HAP-1 (cell line): ENCODE data around the gene MAN1A1.

Source experiments
- DNase-seq, 2 experiments: peaks; one replicate each; pipeline ENCODE4 v3.0.0-alpha.2; 2016 to 2020; ENCODE audit warnings: low spot score in 2 of 2
- H3K27me3 ChIP-seq: fragments of 250-450 bp; sonication (Bioruptor Pico); 2 replicates; pipeline ENCODE4 v1.5.1; 2020; ENCODE audit warnings: low read depth, mild to moderate bottlenecking, moderate library complexity
- H3K36me3 ChIP-seq: fragments of 250-450 bp; sonication (Bioruptor Pico); replicated peaks from 2 replicates; pipeline ENCODE4 v1.5.1; 2020; ENCODE audit warnings: mild to moderate bottlenecking
- H3K4me1 ChIP-seq: fragments of 250-450 bp; sonication (Bioruptor Pico); 2 replicates; pipeline ENCODE4 v1.5.1; 2020; ENCODE audit warnings: mild to moderate bottlenecking
- H3K4me3 ChIP-seq: fragments of 250-450 bp; sonication (Bioruptor Pico); 2 replicates; pipeline ENCODE4 v1.5.1; 2020; ENCODE audit warnings: mild to moderate bottlenecking, moderate library complexity
- H3K9me3 ChIP-seq: fragments of 250-450 bp; sonication (Bioruptor Pico); 2 replicates; pipeline ENCODE4 v1.5.1; 2020; ENCODE audit warnings: mild to moderate bottlenecking, moderate library complexity
- in situ Hi-C: fragments of 300-500 bp; cut with MboI; formaldehyde crosslinking; loops from 3 replicates; pipeline ENCODE4 v1.14.3; 2020; ENCODE audit warnings: low sequenced_read_pairs, inconsistent platforms, mixed read lengths

MAN1A1 gene

GRCh38 chr6:119277052-119277451, 72.5 kb downstream of the MAN1A1 start:
- in situ Hi-C loops, result no loop called here
- Histone ChIP-seq H3K36me3 (no peaks in the 10 kb centered on the region), H3K27me3 (no peaks in the 10 kb centered on the region), H3K4me1 (no peaks in the 10 kb centered on the region), H3K4me3 (no peak overlapping the region), H3K9me3 (no peaks in the 10 kb centered on the region)
- DNase-seq, result no peak

GRCh38 chr6:119276211-119276610, 73.3 kb downstream of the MAN1A1 start:
- in situ Hi-C loops, result no loop called here
- Histone ChIP-seq H3K4me1 (no peaks in the 10 kb centered on the region), H3K9me3 (no peaks in the 10 kb centered on the region; the same call in 1 of the 2 replicates), H3K27me3 (no peaks in the 10 kb centered on the region), H3K36me3 (no peaks in the 10 kb centered on the region), H3K4me3 (no peak overlapping the region)
- no peak for DNase-seq

- Histone ChIP-seq H3K9me3 (peaks cover 5% of the 10 kb centered on the region; the same call in 1 of the 2 replicates), H3K27me3 (no peaks in the 10 kb centered on the region), H3K4me3 (no peak overlapping the region), H3K4me1 (no peaks in the 10 kb centered on the region), H3K36me3 (no peaks in the 10 kb centered on the region)
- in situ Hi-C loops, result no loop called here
- no peak for DNase-seq
Observed at GRCh38 chr6:119274197-119274595, 75.4 kb downstream of the MAN1A1 start.

GRCh38 chr6:119273272-119274196, 76.0 kb downstream of the MAN1A1 start:
- Histone ChIP-seq H3K4me1 (no peaks in the 10 kb centered on the region), H3K27me3 (no peaks in the 10 kb centered on the region), H3K4me3 (no peak overlapping the region), H3K9me3 (peaks cover 5% of the 10 kb centered on the region; the same call in 1 of the 2 replicates), H3K36me3 (no peaks in the 10 kb centered on the region)
- DNase-seq, result no peak
- in situ Hi-C loops, result no loop called here

- in situ Hi-C loops, result no loop called here
Observed at GRCh38 chr6:119270545-119270944, 79.0 kb downstream of the MAN1A1 start.

GRCh38 chr6:119269266-119270103, 80.1 kb downstream of the MAN1A1 start:
- H3K4me1 ChIP-seq, result peaks cover 4% of the 10 kb centered on the region; the same call in 1 of the 2 replicates
- no peaks in the 10 kb centered on the region for H3K27me3 ChIP-seq
- no peak for DNase-seq
- H3K36me3 ChIP-seq, result no peaks in the 10 kb centered on the region
- H3K4me3 ChIP-seq, result no peak overlapping the region
- H3K9me3 ChIP-seq, result peaks cover 5% of the 10 kb centered on the region; the same call in 1 of the 2 replicates
- in situ Hi-C loops, result no loop called here

More at GRCh38 chr6:119270545-119270944, 79.0 kb downstream of the MAN1A1 start:
- DNase-seq, result no peak
- Histone ChIP-seq H3K36me3 (no peaks in the 10 kb centered on the region), H3K27me3 (no peaks in the 10 kb centered on the region), H3K4me3 (no peak overlapping the region), H3K4me1 (no peaks in the 10 kb centered on the region), H3K9me3 (peaks cover 5% of the 10 kb centered on the region; the same call in 1 of the 2 replicates)

- Histone ChIP-seq H3K36me3 (no peaks in the 10 kb centered on the region), H3K27me3 (no peaks in the 10 kb centered on the region), H3K4me1 (peaks cover 7% of the 10 kb centered on the region; the same call in 1 of the 2 replicates), H3K4me3 (no peak overlapping the region), H3K9me3 (peaks cover 5% of the 10 kb centered on the region; the same call in 1 of the 2 replicates)
- in situ Hi-C loops, result no loop called here
- no peak for DNase-seq
Observed at GRCh38 chr6:119267126-119267905, 82.2 kb downstream of the MAN1A1 start.

- DNase-seq, result no peak
- in situ Hi-C loops, result no loop called here
- no peaks in the 10 kb centered on the region for H3K36me3 ChIP-seq
- H3K27me3 ChIP-seq, result no peaks in the 10 kb centered on the region
- H3K9me3 ChIP-seq, result no peaks in the 10 kb centered on the region
- peaks cover 7% of the 10 kb centered on the region; the same call in 1 of the 2 replicates for H3K4me1 ChIP-seq
- H3K4me3 ChIP-seq, result no peak overlapping the region
Observed at GRCh38 chr6:119264854-119265397, 84.6 kb downstream of the MAN1A1 start.

GRCh38 chr6:119262612-119263011, 86.9 kb downstream of the MAN1A1 start:
- peaks cover 7% of the 10 kb centered on the region; the same call in 1 of the 2 replicates for H3K4me1 ChIP-seq
- in situ Hi-C loops, result no loop called here
- DNase-seq, result no peak

GRCh38 chr6:119261944-119262284, 87.6 kb downstream of the MAN1A1 start:
- Histone ChIP-seq H3K36me3 (no peaks in the 10 kb centered on the region), H3K4me1 (peaks cover 7% of the 10 kb centered on the region; the same call in 1 of the 2 replicates), H3K9me3 (no peaks in the 10 kb centered on the region), H3K4me3 (no peak overlapping the region), H3K27me3 (no peaks in the 10 kb centered on the region)
- DNase-seq, result no peak
- in situ Hi-C loops, result no loop called here

More at GRCh38 chr6:119262612-119263011, 86.9 kb downstream of the MAN1A1 start:
- Histone ChIP-seq H3K4me3 (no peak overlapping the region), H3K9me3 (no peaks in the 10 kb centered on the region), H3K36me3 (no peaks in the 10 kb centered on the region), H3K27me3 (no peaks in the 10 kb centered on the region)

- no peak for DNase-seq
- no peaks in the 10 kb centered on the region for H3K9me3 ChIP-seq
- H3K27me3 ChIP-seq, result no peaks in the 10 kb centered on the region
- H3K4me3 ChIP-seq, result no peak overlapping the region
- in situ Hi-C loops, result no loop called here
- no peaks in the 10 kb centered on the region for H3K4me1 ChIP-seq
- H3K36me3 ChIP-seq, result no peaks in the 10 kb centered on the region
Observed at GRCh38 chr6:119259027-119259426, 90.5 kb downstream of the MAN1A1 start.

- DNase-seq, result no peak
- Histone ChIP-seq H3K36me3 (no peaks in the 10 kb centered on the region), H3K27me3 (no peaks in the 10 kb centered on the region), H3K4me1 (no peaks in the 10 kb centered on the region), H3K4me3 (no peak overlapping the region), H3K9me3 (no peaks in the 10 kb centered on the region)
- in situ Hi-C loops, result no loop called here
Observed at GRCh38 chr6:119257726-119258125, 91.8 kb downstream of the MAN1A1 start.

- Histone ChIP-seq H3K36me3 (no peaks in the 10 kb centered on the region), H3K9me3 (no peaks in the 10 kb centered on the region), H3K4me1 (no peaks in the 10 kb centered on the region), H3K4me3 (no peak overlapping the region), H3K27me3 (no peaks in the 10 kb centered on the region)
- in situ Hi-C loops, result no loop called here
- no peak for DNase-seq
Observed at GRCh38 chr6:119256978-119257462, 92.5 kb downstream of the MAN1A1 start.
